Hematopoietic multipotent progenitor cell (in vitro differentiated cells): ENCODE results near the gene MED16. TPM values are rescaled to one million over a fixed set of nuclear protein-coding genes. Genes with fewer than 3 reads are reported as not detected.
A peak's percentile ranks its signal among the peaks of the same experiment; 100 is the strongest.
"Not testable (repeated sequence)": the region's sequence is repeated elsewhere in the genome, so short reads cannot be mapped to it uniquely, and the experiment has no call there.

ENCODE experiments used
- DNase-seq, 3 donors: peaks; one replicate each; pipeline ENCODE4 v3.0.0-alpha.2; 2011 to 2015; ENCODE audit warnings: low read depth in 2 of 3, low spot score in 2 of 3
- small RNA-seq: library from RNA; depleted of rRNA; stranded (forward); fragments of <200 nt; gene quantifications from one replicate; pipeline ENCODE3, GENCODE V24; 2012
- total RNA-seq: library from RNA; depleted of rRNA; stranded (reverse); fragments of >200 nt; gene quantifications from one replicate; pipeline ENCODE4 v1.2.3, GENCODE V29; 2012

The MED16 gene
- total RNA-seq, 1 donor: 78.4 TPM

- DNase-seq: no peak
These were observed 52.3 kb downstream of the MED16 start, which contains the start of gene PRTN3 for GRCh38 chr19:840519-841206. Gene PRTN3 (plus strand): TSS chr19:840999. CDS start chr19:841009, 10 bp downstream.

DNA sequence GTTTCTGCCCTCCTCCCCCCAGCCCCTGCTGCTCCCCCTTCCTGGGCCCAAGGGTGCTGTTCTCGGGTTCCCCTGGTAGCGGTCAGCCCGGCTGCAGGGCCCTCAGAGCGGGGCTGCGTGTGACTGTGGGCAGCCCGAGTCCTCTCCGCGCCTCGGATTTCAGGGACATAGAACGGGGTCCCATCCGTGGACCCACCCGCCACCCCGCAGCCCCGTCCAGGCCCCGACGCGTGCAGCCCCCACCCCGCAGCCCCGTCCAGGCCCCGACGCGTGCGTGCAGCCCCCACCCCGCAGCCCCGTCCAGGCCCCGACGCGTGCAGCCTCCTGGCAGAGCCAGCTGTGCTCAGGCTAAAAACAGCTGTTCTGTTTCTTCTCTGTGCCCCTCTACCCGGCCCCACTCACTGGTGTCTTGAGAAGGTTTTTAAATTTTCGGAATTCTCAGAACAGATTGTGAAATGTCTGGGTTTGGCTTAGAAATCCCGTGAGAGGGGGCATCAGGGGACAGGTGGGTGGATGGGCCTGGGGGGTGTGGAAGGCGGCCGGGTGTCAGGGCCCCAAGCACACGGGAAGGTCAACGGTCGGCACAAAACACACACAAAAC lies 57.7 kb downstream of the MED16 start:
- no peak for DNase-seq

DNA sequence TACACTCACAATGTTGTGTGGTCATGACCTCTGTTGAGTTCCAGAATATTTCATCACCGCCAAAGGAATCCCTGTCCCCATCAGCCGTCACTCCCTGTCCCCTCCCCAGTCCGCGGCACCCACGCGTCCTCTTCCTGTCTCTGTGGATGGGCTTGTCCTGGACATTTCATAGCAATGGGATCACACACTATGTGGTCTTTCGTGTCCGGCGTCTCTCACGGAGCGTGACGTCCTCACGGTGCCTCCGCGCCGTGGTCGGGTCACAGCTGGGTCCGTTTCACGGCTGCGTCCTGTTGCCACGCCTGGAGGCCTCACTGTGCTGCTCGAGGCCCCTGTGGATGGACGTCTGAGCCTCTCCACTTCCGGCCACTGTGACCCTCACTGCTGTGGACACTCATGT lies 58.8 kb downstream of the MED16 start:
- no peak for DNase-seq

DNA sequence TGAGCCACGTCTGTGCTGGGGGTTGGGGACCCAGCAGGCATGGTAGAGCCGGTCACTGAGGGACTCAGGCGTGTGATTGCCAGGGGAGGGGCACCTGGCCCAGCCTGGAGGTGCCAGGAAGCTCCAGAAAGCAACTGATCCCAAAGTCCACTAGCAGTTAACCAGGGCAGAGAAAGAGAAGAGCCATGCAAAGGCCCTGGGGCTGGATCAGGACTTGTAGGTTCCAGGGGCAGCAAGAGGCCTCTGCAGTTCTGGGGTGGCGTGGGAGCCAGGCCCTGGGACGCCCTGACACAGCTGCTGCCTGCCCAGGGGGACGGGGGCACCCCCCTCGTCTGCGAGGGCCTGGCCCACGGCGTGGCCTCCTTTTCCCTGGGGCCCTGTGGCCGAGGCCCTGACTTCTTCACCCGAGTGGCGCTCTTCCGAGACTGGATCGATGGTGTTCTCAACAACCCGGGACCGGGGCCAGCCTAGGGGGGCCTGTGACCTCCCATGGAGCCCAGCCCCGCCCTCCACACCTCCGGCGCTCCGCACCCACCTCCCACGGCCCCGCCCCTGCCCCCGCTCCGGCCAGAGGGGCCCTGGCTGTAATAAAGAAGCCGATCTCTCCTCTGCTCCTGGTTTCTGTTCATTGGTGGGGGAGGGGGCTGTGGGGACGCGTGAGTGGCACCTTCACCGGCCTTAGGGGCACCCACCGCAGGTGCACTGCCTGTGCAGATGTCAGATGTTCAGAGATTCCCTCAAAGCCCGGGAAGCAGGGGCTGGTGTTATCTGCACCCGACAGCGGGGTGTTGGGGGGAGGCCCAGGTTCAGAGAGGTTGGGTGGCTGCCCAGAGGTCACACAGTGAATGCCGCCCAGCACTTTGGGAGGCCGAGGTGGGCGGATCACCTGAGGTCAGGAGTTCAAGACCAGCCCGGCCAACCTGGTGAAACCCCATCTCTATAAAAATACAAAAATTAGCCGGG lies 61.3 kb downstream of the MED16 start:
- DNase-seq: no peak

DNA sequence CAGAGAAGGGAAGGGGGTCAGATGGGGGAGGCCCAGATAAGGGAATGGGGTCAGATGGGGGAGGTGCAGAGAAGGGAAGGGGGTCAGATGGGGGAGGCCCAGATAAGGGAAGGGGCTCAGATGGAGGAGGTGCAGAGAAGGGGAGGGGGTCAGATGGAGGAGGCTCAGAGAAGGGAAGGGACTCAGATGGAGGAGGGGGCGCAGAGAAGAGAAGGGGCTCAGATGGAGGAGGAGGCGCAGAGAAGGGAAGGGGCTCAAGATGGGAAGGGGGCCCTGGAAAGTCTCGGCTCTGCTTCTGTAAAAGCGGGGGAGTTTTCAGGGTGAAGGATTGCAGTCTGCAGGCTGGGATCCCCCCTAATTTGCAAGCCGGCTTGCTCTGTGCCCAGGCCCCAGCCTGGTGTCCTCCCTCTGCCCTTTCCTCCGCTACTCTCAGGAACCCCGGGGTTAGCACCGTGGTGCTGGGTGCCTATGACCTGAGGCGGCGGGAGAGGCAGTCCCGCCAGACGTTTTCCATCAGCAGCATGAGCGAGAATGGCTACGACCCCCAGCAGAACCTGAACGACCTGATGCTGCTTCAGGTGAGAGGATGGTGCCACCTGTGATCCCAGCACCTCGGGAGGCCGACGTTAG lies 63.7 kb downstream of the MED16 start:
- DNase-seq: no peak

- DNase-seq: no peak
These were observed 65.2 kb downstream of the MED16 start, which contains the start of gene AZU1 for GRCh38 chr19:827710-828321. Gene AZU1 (plus strand): TSS chr19:827837. CDS start chr19:827847, 10 bp downstream.

DNA sequence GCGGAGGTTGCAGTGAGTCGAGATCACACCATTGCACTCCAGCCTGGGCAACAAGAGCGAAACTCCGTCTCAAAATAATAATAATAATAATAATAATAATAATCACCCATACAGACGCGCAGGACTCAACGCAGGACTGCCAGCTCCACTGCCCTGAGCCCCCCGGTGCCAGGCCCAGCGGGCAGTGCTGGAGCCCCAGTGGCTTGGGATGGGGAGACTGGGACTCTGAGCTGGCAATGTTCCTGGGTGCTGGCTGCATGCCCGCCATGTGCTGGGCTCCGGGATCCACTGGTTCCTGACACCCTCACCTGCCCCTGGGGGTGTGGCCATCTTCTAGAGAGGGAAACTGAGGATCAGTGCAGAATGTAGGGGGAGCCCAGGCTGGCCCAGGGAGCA lies 65.7 kb downstream of the MED16 start:
- DNase-seq: no peak

GRCh38 chr19:825897-826644 lies 66.9 kb downstream of the MED16 start:
- no peak for DNase-seq

DNA sequence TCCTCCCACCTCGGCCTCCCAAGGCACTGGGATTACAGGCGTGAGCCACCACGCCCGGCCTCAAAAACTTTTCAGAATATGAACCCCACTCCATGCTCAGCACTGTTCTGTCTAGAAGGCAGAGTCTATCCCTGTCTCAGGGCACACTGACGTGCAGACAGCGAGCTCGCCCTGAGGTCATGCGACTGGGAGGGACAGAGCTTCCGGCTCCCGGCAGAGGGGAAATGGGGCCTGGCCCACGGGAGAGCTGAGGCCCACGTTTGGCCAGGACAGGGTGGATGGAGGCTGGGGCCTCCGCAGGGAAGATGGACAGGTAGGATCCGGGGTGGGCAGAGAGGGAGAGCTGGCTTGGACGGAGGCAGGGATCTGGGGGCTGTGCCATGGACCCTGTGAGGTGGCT lies 68.1 kb downstream of the MED16 start:
- DNase-seq: no peak

DNA sequence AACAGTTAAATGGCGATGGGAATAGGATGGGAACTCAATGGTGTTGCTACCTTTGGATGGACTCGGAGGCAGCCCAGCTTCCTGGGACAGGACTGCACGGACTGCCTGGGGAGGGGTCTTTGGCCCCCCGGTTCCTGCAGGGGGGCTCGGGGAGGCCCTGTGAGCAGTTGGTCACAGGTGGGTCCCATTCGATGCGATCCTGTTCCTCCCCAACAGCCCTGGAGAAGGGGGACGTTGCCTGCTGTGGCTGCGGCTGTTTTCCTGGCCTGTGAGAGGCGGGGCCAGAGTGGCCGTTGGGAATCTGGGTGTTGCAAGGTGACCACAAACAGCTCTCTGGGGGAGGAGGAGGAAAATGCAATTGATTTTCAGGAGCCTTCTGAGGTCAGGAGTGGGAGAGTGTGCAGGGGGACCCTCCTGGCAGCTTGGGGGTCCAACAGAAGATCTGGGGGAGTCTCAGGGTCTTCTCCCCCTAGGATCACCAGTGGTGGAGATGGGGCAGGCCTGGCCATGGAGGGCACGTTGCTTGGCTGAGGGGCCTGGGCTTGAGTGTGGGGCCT lies 69.3 kb downstream of the MED16 start:
- no peak for DNase-seq

DNA sequence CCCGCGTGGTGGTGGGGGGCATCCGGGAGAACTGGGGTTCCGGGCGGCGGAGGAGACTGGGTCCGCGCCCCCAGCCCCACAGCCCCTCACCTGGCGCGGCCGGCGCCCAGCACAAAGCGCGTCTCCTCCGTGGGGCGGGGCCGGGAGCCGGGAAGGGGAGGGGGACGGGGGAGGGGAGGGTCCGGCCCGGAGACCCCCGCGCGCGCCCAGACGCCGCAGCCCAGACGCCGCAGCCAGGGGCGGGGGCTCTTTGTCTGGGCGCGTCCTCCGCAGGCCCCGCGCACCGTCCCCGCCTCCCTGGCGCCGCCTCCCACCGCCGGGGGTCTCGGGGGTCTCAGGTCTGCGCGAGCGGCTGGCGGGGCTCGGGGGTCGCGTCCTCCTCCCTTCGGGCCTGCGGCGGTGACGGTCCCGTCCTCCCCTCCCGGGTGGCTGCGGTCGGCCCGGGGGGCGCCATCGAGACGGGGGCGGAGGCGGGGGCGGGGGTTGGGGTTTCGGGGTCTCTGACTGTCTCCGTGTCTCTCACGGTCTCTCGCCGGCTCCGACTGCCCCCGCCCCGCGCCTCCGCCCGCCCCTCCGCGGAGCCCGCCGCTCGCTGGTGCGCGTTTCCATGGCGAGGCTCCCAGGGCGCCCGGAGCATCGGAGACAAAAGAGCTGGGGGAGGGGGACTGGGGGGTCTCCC lies 71.0 kb downstream of the MED16 start, which contains the start of gene PLPPR3:
Gene PLPPR3, minus strand, starts transcription at position 131 of the 679 bp plus-strand sequence. CDS start 396 bp downstream, outside the sequence.
- no peak for DNase-seq

DNA sequence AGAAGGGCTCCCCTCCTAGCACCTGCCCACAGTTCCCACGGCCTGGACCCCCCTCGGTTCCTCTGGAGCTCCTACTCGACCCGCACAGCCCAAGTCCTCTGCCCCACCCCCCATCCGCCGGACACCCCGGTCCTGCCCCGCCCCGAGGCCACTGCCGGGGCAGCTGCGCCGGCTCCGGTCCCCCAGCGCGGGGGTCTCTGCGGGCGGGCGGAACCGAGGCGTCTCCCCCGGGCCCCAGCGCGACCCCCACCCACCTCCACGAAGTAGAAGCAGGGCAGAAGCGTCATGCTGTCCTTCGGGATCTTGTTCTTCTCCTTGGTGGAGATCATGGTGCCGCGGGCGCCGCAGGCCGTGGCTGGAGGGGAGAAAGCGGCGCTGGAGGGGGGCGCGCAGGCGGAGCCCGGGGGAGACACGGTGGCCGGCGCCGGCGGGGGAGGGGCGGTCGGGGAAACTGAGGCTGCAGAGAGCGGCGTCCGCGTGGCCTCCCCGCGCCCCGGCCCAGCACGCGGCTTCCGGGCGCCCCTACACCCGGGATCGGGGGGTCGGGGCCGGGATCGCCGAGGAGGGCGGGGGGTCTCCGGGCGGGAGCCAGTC lies 71.7 kb downstream of the MED16 start:
- DNase-seq: no peak

DNA sequence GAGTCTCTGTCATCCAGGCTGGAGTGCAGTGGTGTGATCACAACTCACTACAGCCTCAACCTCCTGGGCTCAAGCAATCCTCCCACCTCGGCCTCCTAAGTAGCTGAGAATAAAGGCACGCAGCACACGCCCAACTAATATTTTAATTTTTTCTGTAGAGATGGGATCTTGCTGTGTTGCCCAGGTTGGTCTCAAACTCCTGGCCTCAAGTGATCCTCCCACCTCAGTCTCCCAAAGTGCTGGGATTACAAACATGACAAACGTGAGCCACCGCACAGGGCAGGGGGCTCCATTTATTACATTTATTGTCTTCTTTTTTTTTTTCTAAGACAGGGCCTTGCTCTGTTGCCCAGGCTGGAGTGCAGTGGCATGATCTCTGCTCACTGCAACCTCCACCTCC lies 72.8 kb downstream of the MED16 start:
- DNase-seq: not testable (repeated sequence)

Small RNA genes lying within 50 kb of the gene (small RNA-seq; reads per million reads assigned to genes)
- gene RNU6-9: 9.2 reads per million, percentile 92 among the genes with 10 or more reads in this experiment

Other genes with a start within 250 kb of the MED16 start
- 50.1 TPM for gene RNF126, start 230.0 kb downstream of the MED16 start, total RNA-seq
- 7.5 TPM for gene FSTL3, start 216.8 kb downstream of the MED16 start, total RNA-seq
- 829 TPM for gene PRSS57, start 197.7 kb downstream of the MED16 start, total RNA-seq
- 15.6 TPM for gene PALM, start 184.3 kb downstream of the MED16 start, total RNA-seq
- 0.27 TPM for gene MISP, start 142.1 kb downstream of the MED16 start, total RNA-seq
- gene PTBP1, start 95.7 kb downstream of the MED16 start, total RNA-seq: 348 TPM
- 5.9 TPM for gene PLPPR3, start 71.2 kb downstream of the MED16 start, total RNA-seq
- gene AZU1, start 65.3 kb downstream of the MED16 start, total RNA-seq: 5.4 TPM
- 34.7 TPM for gene PRTN3, start 52.2 kb downstream of the MED16 start, total RNA-seq
- 11.0 TPM for gene ELANE, start 40.9 kb downstream of the MED16 start, total RNA-seq
- 9.4 TPM for gene CFD, start 33.5 kb downstream of the MED16 start, total RNA-seq
- not detected for gene RNU6-9, start 297 bp upstream of the MED16 start, total RNA-seq
- gene R3HDM4, start 20.0 kb upstream of the MED16 start, total RNA-seq: 122 TPM
- gene KISS1R, start 24.1 kb upstream of the MED16 start, total RNA-seq: 1.3 TPM
- 37.2 TPM for gene ARID3A, start 32.8 kb upstream of the MED16 start, total RNA-seq
- 100 TPM for gene WDR18, start 91.2 kb upstream of the MED16 start, total RNA-seq
- 0.81 TPM for gene GRIN3B, start 107.2 kb upstream of the MED16 start, total RNA-seq
- gene TMEM259, start 127.9 kb upstream of the MED16 start, total RNA-seq: 148 TPM
- not detected for gene RNU6-2, start 128.3 kb upstream of the MED16 start, total RNA-seq
- gene CNN2, start 133.4 kb upstream of the MED16 start, total RNA-seq: 236 TPM
- gene ABCA7, start 146.9 kb upstream of the MED16 start, total RNA-seq: 42.5 TPM
- 217 TPM for gene ARHGAP45, start 174.0 kb upstream of the MED16 start, total RNA-seq
- 107 TPM for gene POLR2E, start 202.2 kb upstream of the MED16 start, total RNA-seq
- 316 TPM for gene GPX4, start 210.8 kb upstream of the MED16 start, total RNA-seq